Midbrain (tissue), 1 donor: ENCODE data around the gene EML3.
A peak's percentile ranks its signal among the peaks of the same experiment; 100 is the strongest.
"Not testable (repeated sequence)": the region's sequence is repeated elsewhere in the genome, so short reads cannot be mapped to it uniquely, and the experiment has no call there.

Experiments used
- DNase-seq: peaks from one replicate; lab custom pipeline; 2025; lab: John Stamatoyannopoulos, UW

Gene EML3

DNA sequence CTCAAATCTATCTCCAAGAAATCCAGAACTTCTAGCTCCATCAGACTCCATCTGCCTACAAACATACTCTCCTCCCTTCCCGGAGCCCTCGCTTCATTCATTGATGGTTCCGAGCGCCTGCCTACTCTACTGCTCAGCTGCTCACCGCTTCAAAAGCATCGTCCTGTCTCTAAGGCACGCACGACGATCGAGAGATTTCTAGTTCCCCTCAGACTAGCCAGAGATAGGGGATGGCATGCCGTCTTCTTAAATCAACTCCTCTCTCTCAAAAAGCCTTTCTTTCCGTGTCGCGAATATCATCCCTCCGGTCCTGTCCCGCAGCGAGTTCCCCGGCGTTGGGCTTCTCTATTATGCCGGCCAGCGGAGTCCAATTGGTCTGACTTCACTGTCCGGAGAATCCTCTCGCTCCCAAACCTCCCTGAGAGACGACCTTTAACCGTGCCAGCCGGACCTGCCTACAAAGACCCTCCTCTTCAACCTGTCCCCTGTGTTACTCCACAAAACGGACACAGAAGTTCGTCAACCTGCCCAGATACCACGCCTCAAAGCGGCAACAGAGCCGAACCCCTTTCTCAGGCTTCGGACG lies 39.5 kb downstream of the EML3 start:
- DNase-seq: peak; percentile 19

- no peak for DNase-seq
These were observed 40.1 kb downstream of the EML3 start for GRCh38 chr11:62572431-62572830.

- DNase-seq: not testable (repeated sequence)
These were observed 41.1 kb downstream of the EML3 start for GRCh38 chr11:62571493-62571892.

DNA sequence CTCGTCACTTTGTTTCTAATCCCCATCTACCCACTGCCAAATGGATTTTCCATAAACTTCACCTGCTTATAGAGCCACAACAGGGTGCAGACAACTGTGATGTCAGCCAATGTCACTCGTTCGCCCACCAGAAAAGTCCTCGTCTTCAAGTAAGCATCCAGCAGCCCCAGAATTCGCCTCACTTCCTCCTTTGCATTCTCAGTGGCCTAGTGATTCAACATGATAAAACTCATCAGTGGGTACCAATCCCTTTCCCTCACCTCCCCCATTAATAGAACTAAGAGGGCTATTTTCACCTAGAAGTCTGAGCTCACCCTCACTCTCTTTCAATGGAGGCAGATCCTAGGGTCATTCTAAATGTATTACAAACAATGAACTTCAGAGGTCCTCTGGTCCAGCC lies 41.7 kb downstream of the EML3 start:
- not testable (repeated sequence) for DNase-seq

- DNase-seq: no peak
These were observed 43.0 kb downstream of the EML3 start for GRCh38 chr11:62569611-62570010.

DNA sequence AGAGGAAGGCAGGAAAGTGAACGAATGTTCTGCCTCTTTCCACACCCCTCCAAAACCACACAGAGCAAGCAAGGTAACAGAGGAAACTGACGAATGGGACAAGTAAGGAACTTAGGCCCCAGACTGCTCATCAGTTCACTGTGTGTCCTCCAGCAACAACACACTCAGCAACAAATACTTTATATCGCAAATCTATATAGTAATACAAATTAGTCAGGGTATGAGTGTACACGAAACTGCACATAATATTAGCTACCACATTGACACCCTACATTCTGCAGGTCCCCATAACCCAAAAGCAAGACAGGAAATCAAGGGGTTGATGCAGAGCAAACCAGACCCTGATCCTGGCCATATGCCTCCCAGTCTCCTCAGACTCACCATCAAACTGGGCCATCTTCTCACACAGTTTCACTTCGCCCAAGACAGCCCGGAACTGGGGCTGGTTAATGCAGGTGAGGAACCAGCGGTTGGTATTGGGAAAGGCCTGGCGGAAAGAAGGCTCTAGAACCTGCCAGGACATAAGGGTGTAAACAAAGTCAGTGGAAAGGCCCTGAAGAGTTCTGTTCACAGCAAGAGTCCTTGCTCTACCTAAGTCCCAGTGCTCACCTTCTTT lies 45.4 kb downstream of the EML3 start:
- DNase-seq: no peak

GRCh38 chr11:62566247-62566646 lies 46.3 kb downstream of the EML3 start:
- DNase-seq: no peak

DNA sequence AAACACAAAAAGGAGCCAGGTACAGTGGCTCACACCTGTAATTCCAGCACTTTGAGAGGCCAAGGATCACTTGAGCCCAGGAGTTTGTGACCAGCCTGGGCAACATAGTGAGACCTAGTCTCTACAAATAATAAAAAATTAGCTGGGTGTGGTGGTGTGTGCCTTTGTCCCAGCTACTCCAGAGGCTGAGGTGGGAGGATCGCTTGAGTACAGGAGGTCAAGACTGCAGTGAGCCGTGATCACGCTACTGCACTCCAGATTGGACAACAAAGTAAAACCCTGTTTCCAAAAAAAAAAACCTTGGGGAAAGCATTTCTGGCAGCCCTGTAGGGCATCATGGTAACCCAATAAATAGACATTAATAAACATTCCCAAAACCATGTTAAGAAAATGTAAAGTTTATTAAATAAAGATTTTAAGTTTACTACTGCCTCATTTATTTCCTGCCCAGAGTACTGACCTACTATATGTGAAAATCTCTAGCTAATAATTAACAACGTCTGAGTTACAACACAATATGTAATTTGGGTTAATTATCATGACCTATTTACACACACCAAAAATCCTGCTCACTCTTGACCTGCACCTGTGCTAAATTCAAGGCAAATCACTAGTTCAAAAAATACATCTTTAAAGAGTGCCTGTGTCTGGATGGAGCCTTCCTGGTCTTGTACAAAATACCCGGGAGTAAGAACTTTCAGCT lies 47.3 kb downstream of the EML3 start:
- no peak for DNase-seq

GRCh38 chr11:62561677-62562230 lies 50.8 kb downstream of the EML3 start:
- DNase-seq: not testable (repeated sequence)

DNA sequence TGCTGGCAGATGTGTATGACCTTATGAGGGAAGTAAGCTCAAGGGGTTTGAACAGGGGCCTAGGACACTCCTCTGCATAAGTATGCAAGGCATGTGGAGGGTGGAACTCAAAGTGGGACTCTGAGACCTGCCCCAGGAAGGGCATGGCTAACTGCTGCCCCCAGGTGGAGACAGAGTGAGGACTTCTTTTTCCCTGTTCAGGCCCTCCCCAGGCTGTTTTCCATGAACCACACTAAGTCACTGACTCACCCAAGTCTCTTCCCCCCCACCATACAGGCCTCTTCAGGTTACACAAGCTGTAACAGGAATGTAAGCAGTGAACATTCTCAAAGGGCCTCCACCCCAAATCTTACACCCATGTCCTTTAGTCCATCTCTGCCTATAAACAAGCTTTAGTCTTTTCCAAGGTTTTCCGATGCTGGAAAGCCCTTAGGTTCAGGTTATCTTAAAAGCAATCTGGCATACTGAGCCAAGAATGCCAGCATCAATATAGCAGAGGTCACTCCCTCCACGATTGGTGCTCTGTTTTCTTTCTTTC lies 51.9 kb downstream of the EML3 start:
- DNase-seq: peak; percentile 40

DNA sequence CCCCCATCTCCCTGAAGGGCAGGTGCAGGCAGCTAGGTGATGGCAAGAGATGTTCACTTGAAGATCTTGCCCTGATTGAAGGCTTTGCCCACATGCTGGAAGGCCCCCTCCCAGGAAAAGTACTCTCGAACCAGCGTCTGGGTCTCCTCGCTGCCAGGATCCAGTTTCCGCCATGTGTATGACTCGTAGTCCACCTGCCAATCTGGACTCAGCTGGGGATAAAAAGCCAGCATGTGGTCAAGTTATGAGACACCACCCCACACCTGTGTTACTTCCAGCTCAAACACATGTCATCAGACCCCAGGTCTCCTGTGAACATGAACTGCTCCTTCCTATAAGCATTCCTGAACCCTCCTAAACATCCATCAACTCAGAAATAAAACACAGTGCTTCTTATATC lies 52.9 kb downstream of the EML3 start:
- not testable (repeated sequence) for DNase-seq

GRCh38 chr11:62559204-62559603 lies 53.4 kb downstream of the EML3 start:
- no peak for DNase-seq

GRCh38 chr11:62558669-62559068 lies 53.9 kb downstream of the EML3 start:
- no peak for DNase-seq

- no peak for DNase-seq
These were observed 55.5 kb downstream of the EML3 start for GRCh38 chr11:62556875-62557631.

DNA sequence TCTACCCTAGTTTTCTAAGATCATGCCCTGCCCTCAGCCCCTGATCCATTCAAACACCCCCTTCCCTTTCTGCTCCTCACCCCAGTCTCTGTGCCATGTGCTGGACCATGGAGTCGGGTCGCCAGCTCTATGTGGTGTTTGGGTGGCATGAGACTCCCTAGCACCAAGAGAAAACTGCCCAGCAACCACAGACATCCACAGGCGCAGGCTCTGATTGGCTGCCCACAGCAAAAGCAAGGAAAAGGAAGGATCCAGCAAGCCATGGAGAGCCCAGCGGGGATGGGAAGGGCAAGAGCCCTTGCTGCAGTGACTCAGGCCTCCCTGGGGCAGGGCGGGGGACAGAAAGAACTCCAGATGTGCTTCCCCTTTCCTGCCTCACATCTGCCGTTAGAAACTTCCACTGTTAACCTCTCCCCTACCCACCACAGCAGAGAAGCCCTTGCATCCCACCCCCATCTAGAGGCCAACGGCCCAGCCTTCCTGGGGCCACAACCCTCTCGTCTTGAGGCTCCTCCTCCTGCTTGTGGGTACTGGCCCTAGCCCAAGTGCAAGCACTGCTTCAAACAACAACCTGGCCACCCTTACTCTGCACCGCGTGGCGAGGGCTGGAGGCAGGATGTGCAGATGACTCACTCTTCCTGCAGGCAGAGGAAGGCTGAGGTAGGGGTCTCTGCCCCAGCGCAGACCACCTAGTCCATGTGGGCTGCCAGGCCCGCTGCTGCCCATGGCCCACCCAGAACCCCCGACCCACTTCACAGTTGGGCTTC lies 56.3 kb downstream of the EML3 start:
- DNase-seq: peak; percentile 66

GRCh38 chr11:62555464-62556107 lies 57.0 kb downstream of the EML3 start:
- DNase-seq: no peak

DNA sequence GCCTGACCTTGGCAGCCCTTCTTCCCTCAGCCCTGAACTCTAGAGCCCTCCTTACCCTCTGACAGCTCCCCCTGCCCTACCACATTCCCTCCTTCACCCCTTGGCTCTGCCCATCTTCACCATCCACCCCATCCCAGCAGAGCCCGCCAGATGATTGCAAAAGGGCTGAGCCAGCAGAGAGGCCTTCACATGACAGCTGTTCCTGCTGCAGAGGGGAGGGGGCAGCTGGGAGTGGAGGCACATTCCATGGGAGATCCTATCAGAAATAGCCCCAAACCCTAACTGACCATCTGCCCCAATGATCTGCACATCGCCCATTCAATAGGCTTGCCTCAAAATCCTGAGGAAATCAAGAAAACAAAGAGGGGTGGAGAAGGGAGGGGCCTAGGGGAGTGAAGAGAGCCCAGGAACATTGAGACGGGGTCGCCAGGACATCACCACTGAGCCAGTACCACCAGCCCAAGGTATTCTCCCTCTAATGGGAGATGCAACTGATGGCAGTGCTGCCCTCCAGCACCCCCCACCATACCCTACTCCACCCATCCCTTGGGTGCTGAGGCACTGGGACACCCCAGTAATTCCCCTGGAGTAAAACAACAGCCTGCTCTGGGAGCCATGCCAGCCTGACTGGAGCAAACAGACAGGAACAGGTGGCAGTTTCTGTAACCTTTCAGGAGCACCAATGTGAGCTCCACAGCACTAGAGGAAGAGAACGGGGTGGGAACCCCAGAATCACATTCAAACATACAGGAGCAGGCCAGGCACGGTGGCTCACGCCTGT lies 58.0 kb downstream of the EML3 start:
- DNase-seq: no peak

DNA sequence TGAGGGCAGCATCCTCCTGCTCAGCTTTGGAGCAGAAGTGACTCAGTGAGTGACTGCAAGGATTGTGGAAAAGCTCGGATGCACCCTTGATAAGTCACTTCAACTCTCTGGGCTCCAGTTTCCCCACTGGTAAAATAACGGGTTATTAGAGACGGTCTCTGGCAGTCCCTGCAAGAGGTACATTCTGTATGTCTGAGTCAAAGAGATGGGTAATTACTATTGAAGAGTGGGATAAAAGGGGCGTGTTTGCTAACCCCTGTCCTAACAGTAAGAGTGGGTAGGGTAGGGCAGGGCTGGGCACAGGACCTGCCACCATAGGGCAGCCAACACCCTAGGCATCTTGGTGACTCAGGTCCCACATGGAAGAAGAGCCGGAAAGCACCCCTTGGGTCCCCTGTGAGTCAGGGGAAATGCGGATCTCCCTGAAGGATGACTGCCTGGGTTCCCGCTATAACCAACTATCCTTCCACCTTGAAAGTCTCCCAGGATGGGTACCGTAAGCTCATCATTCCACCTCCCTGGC lies 58.7 kb downstream of the EML3 start:
- DNase-seq: no peak

DNA sequence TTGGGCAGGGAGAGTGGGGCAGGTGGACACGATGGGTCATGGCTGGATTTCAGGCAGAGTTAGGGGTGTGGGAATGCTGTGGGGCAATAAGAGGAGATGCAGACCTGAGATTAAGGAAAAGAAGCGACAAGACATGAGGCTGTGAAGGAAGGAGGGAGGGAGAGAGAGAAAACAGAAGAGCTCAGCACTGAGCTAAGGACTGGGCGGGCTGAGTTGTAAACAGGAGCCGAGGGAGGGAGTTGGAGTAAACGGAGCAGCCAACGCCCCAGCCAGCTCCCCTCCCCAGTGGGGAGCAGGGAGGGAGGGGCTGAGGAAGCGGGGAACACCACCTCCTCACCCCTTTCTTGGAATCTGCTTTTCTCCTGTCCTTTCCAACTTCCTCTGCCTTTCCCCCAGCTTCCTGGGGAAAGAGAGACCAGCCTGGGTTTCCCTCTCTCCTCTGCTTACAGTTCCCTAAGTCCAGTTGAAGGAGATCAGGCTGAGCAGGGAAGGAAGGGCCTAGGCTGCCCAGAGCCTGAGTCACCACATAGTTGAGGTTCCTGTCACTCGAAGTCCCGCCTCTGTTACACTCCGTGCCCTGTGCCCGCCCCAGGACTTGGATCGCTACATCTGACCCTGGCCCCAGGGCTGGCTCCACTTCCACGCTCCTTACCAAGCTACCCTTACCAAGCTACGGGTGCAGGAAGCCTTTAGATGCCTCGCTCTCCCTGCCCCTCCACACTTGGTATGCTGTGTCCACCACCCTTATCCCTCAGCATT lies 59.3 kb downstream of the EML3 start:
- no peak for DNase-seq
